Measurements from ENCODE around the gene POU4F1.
"Not testable (repeated sequence)": the region's sequence is repeated elsewhere in the genome, so short reads cannot be mapped to it uniquely, and the experiment has no call there.

Gene POU4F1, protein sequence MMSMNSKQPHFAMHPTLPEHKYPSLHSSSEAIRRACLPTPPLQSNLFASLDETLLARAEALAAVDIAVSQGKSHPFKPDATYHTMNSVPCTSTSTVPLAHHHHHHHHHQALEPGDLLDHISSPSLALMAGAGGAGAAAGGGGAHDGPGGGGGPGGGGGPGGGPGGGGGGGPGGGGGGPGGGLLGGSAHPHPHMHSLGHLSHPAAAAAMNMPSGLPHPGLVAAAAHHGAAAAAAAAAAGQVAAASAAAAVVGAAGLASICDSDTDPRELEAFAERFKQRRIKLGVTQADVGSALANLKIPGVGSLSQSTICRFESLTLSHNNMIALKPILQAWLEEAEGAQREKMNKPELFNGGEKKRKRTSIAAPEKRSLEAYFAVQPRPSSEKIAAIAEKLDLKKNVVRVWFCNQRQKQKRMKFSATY

DNA sequence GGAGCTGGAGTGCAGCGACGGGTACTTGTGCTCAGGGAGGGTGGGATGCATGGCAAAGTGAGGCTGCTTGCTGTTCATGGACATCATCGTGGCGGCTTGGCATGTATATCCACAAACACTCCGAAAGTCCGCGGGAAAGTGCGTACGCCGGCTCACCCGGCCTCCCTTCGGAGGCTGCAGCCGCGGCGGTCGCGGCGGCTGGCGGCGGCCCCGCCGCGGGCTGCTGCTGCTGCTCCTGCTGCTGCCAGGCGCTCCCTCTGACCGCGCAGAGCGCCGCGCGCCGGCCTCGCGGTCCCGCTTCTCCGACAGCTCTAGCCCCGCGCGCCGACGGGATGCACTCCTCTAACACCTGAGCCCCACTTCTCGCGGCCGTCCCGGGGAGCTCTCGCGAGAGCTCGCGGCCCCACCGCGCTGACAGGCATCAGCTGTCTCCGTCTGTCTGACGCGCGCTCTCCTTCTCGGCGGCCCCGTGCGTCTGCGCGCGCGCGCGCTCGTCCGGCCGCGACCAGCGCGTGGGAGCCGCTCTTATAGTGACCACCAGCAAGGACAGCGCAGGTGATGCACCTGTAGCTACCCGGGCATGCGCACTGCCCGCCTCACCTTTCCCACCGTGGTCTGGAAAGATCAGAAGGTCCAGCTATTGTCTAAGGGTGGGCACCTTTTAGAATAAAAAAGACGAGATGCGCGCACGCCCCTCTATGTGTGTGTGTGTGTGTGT is at the start of gene POU4F1:
POU4F1 (minus strand) TSS at position 313 of the 718 bp plus-strand sequence; CDS start at position 87, 226 bp downstream.
- in situ Hi-C loops (cut with MboI; ENCODE audit: low sequenced_read_pairs), result no loop called here

DNA sequence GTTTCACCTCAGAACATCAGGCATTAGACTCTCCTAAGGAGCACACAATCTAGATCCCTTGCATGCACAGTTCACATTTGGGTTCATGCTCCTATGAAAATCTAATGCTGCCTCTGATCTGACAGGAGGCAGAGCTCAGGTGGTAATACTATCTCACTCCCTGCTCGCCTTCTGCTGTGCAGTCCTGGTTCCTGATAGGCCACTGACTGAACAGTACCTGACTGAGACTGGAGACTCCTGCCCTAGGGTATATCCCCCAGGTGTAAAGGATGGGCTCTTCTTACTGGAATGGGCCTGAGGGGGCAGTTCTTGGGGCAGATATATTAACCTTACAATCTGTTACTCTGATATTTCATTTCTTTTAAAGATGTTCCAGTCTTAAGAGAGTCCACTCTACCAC is 49.3 kb upstream of the POU4F1 start:
- in situ Hi-C loops (cut with MboI; ENCODE audit: low sequenced_read_pairs), result no loop called here

DNA sequence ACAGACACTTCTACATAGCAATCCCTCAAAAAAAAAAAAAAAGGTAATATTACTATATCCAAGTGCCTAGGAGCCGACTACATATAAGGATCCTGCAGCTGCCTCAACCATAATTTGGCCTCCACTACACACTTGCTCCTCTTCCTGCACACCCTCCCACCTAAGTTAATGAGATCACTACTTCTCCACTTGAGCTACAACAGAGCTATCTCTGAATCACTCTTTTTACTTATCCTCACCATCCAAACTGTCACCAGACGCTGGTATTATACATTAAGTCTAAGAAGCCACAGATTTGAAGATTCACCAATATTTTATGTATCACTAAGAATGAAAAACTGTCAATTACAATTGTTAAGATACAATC is 47.3 kb upstream of the POU4F1 start:
- in situ Hi-C loops (cut with MboI; ENCODE audit: low sequenced_read_pairs), result no loop called here

- in situ Hi-C loops (cut with MboI; ENCODE audit: low sequenced_read_pairs), result no loop called here
Measured at GRCh38 chr13:78649997-78650716, 46.8 kb upstream of the POU4F1 start.

GRCh38 chr13:78647109-78647678 is 43.8 kb upstream of the POU4F1 start:
- in situ Hi-C loops (cut with MboI; ENCODE audit: low sequenced_read_pairs), result not testable (repeated sequence)

- in situ Hi-C loops (cut with MboI; ENCODE audit: low sequenced_read_pairs), result no loop called here
Measured at GRCh38 chr13:78638216-78638615, 34.9 kb upstream of the POU4F1 start.

- in situ Hi-C loops (cut with MboI; ENCODE audit: low sequenced_read_pairs), result no loop called here
Measured at GRCh38 chr13:78636495-78636894, 33.1 kb upstream of the POU4F1 start.

- in situ Hi-C loops (cut with MboI; ENCODE audit: low sequenced_read_pairs), result no loop called here
Measured at GRCh38 chr13:78632996-78633395, 29.6 kb upstream of the POU4F1 start.

GRCh38 chr13:78631077-78631476 is 27.7 kb upstream of the POU4F1 start:
- in situ Hi-C loops (cut with MboI; ENCODE audit: low sequenced_read_pairs), result no loop called here

- in situ Hi-C loops (cut with MboI; ENCODE audit: low sequenced_read_pairs), result no loop called here
Measured at GRCh38 chr13:78630511-78630910, 27.2 kb upstream of the POU4F1 start.

GRCh38 chr13:78625384-78625783 is 22.0 kb upstream of the POU4F1 start:
- in situ Hi-C loops (cut with MboI; ENCODE audit: low sequenced_read_pairs), result no loop called here

DNA sequence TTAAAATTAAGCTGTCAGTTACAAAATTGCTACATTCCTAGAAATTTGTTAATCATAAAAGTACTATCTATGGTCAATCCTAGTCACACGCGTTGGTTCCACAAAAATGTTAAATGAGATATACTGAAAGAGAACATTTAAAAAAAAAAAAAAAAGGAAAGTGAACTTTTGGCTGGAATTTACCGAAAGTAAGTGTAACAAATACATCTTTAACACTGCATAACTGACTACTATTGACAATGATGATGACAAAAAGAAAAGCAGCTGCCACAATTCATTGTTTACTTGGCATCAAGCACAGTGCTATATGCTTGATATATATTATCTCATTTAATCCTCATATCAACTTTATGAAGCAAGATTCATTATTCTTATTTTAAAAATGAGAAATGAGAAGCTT is 19.8 kb upstream of the POU4F1 start:
- in situ Hi-C loops (cut with MboI; ENCODE audit: low sequenced_read_pairs), result no loop called here

DNA sequence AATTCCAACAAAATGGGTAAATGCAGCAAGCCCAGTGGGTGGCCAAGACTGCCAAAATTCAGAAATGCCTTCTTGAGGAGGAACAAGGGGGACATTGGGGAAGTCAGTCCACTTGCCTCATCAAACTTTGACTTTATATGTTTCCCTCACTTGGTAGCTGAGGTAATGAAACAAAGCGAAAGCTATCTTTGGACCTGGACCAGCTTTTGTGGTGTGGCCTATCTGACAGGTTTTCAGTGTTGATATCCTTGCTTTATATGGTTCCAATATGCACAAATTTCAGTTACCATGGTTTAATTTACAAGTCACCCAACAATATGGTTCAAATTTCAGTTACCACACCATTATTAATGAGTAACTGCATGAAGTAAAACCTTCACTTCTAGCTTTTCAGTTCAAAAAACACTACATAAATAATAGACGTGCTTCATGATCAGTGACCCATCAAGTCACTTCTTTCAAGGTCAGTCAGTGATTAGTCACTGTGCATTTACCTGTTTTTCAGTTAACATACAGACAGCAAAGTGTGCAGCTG is 17.7 kb upstream of the POU4F1 start:
- in situ Hi-C loops (cut with MboI; ENCODE audit: low sequenced_read_pairs), result no loop called here

DNA sequence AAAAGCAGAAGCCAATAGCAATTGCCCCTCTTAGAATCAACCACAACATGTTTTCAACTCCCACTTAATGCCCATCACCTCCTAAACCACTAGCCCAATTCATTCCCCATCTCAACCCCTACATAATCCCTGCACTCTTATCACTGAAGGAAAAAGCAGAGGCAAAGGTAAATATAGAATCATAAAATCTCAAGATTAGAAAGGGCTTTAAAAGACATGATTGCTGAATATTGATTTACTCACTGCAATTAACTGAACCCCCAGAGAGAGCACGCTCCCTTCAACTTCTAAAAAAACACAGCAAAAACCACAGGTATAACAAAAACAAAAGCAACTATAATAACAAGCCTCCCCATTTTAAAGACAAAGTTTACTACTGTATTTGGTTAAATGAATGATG is 15.1 kb upstream of the POU4F1 start:
- in situ Hi-C loops (cut with MboI; ENCODE audit: low sequenced_read_pairs), result no loop called here

DNA sequence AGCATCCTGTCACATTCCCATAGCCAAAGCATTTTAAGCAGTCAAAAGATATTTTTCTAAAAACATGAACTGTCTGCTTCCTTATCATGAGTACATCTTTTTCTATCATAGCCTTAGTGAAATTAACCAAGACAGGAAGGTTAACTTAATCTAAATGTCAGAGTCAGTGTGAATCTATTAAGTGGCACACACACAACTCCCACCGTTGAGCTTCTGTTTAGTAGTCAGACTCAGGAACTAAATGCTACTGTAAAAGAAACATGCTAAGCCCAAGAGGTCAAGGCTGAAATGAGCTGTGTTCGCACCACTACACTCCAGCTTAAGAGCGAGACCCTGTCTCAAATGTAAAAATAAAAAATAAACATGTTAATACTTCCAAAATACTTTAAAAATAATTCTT is 7.7 kb upstream of the POU4F1 start:
- in situ Hi-C loops (cut with MboI; ENCODE audit: low sequenced_read_pairs), result no loop called here

DNA sequence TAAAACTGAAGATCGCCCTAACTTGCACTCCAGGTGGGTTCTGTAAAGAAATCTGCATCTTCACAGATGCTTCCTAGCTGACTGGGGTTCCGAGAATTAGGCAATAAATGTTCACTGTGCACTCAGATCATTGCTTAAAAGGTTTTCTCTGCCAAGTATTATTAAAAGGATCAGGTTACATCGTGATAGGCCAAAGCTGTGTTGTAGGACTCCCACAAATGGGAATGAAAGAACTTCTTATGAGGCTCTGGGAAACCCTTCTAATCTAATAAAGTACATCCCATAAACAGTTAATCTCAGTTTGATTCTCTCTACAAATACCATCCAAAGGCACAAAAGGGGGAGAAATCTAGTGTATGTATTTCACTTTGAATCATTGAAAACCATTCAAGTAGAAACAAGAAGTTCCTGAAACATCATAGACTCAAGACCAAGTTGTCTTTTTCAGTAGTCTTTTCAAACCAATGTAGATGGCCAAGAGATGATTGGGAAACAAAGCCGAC is 7.1 kb upstream of the POU4F1 start:
- in situ Hi-C loops (cut with MboI; ENCODE audit: low sequenced_read_pairs), result no loop called here

- in situ Hi-C loops (cut with MboI; ENCODE audit: low sequenced_read_pairs), result no loop called here
Measured at GRCh38 chr13:78609464-78610205, 6.3 kb upstream of the POU4F1 start.

GRCh38 chr13:78608688-78609463 is 5.5 kb upstream of the POU4F1 start:
- in situ Hi-C loops (cut with MboI; ENCODE audit: low sequenced_read_pairs), result no loop called here

DNA sequence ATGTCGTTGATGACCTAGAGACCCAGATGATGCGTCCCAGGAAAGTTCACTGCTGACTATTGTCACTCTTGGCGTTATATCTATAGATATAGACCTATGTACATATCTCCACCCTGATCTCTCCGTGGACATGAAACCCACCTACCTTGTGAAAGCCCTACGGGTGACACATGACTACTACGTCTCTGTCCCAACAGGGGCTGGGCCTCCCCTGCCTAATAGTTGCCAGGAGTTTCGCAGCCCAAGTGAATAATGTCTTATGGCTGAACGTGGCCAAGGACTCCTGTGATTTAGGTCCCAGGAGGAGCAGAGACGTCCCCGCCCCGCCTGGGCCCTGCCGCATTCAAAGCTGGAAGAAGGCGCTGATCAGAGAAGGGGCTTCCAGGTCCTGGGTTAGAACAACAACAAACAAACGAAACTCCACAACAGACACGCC is 4.9 kb upstream of the POU4F1 start:
- in situ Hi-C loops (cut with MboI; ENCODE audit: low sequenced_read_pairs), result no loop called here
